ENCODE measurements around the gene B3GNT3. TPM values are rescaled to one million over a fixed set of nuclear protein-coding genes. Genes with fewer than 3 reads are reported as not detected.

B3GNT3 gene
- total and polyA plus RNA-seq, 2 experiments from 2014 or later, result not detected

DNA sequence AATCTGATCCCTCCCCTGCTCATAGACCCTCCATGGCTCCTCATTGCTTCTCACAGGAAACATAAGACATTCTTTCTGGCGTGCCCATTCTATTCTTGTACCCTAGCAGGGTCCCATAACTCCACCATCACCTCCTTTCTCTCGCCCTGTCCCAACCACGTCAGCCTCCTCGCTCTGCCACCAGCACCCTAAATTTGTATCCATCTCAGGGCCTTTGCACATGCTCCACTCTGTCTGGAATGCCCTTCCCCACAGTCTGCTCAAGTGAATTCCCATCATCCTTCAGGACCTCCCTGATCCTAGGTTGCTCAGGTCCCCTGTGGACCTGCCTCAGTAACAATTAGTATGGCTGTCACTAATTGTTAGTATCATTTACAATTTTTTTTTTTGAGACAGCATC is 10.5 kb downstream of the B3GNT3 start:
- Histone ChIP-seq H3K4me1 (ENCODE audit: insufficient read depth) (no peaks in the 10 kb centered on the region), H3K9me3 (ENCODE audit: low read depth) (no peaks in the 10 kb centered on the region), H3K4me3 (no peak overlapping the region), H4K20me1 (ENCODE audit: insufficient read depth) (no peaks in the 10 kb centered on the region), H2AFZ (no peak overlapping the region), H3F3A (ENCODE audit: insufficient read depth) (no peaks in the 10 kb centered on the region), H3K4me2 (ENCODE audit: unreplicated experiment) (no peak overlapping the region), H3K36me3 (ENCODE audit: low read depth) (no peaks in the 10 kb centered on the region), H3K27ac (no peak overlapping the region), H3K27me3 (replicated peaks; ENCODE audit: insufficient read depth) (peaks cover 11% of the 10 kb centered on the region), H3K9ac (no peak overlapping the region), H3K9me2 (ENCODE audit: insufficient read depth) (no peaks in the 10 kb centered on the region), H3K79me2 (ENCODE audit: insufficient read depth) (no peaks in the 10 kb centered on the region)
- TF ChIP-seq EZH2 (IDR thresholded peaks at IDR 0.05; ENCODE audit: insufficient read depth, poor library complexity, severe bottlenecking), result no peak
- no peak for TF ChIP-seq EZH2phosphoT487 (IDR thresholded peaks at IDR 0.05; ENCODE audit: insufficient read depth, low read depth)
- no peak for DNase-seq
- in situ Hi-C loops (cut with MboI), result no loop called here
- WGBS, 2 experiments (ENCODE audit: low coverage in 1 of 2, low lambda C conversion rate in 2 of 2, missing lambda C conversion rate in 2 of 2), result 72 to 76% methylated on average over 4 of the region's 4 CpGs

DNA sequence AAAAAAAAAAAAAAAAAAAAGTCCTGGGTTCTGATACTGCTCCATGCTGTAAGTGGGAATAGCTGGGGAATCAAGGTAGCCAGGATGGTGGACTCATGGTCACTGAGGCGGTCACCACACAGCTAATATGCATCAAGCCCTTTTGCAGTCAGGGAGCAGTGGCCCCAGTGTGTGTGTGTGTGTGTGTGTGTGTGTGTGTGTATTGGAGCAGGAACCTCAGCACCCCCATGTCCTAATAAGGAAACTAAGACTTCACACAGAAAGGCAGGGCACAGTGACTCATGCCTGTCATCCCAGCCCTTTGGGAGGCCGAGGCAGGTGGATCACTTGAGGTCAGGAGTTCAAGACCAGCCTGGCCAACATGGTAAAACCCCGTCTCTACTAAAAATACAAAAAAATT is 12.0 kb downstream of the B3GNT3 start:
- WGBS, 2 experiments (ENCODE audit: low coverage in 1 of 2, low lambda C conversion rate in 2 of 2, missing lambda C conversion rate in 2 of 2), result 41% methylated on average over 3 of the region's 3 CpGs
- Histone ChIP-seq H3K79me2 (ENCODE audit: insufficient read depth) (no peaks in the 10 kb centered on the region), H3K36me3 (ENCODE audit: low read depth) (no peaks in the 10 kb centered on the region), H3F3A (ENCODE audit: insufficient read depth) (no peaks in the 10 kb centered on the region), H3K4me3 (no peak overlapping the region), H4K20me1 (ENCODE audit: insufficient read depth) (no peaks in the 10 kb centered on the region), H3K9ac (no peak overlapping the region), H3K4me1 (ENCODE audit: insufficient read depth) (no peaks in the 10 kb centered on the region), H3K27me3 (replicated peaks; ENCODE audit: insufficient read depth) (peaks cover 11% of the 10 kb centered on the region), H3K27ac (no peak overlapping the region), H3K4me2 (ENCODE audit: unreplicated experiment) (no peak overlapping the region), H3K9me2 (ENCODE audit: insufficient read depth) (no peaks in the 10 kb centered on the region), H2AFZ (no peak overlapping the region), H3K9me3 (ENCODE audit: low read depth) (no peaks in the 10 kb centered on the region)
- in situ Hi-C loops (cut with MboI), result no loop called here
- no peak for TF ChIP-seq EZH2phosphoT487 (IDR thresholded peaks at IDR 0.05; ENCODE audit: insufficient read depth, low read depth)
- TF ChIP-seq EZH2 (IDR thresholded peaks at IDR 0.05; ENCODE audit: insufficient read depth, poor library complexity, severe bottlenecking), result no peak
- DNase-seq, result no peak

DNA sequence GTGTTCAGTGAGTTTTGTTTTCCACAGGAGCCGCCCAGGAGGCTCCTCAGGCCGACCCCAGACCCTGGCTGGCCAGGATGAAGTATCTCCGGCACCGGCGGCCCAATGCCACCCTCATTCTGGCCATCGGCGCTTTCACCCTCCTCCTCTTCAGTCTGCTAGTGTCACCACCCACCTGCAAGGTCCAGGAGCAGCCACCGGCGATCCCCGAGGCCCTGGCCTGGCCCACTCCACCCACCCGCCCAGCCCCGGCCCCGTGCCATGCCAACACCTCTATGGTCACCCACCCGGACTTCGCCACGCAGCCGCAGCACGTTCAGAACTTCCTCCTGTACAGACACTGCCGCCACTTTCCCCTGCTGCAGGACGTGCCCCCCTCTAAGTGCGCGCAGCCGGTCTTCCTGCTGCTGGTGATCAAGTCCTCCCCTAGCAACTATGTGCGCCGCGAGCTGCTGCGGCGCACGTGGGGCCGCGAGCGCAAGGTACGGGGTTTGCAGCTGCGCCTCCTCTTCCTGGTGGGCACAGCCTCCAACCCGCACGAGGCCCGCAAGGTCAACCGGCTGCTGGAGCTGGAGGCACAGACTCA is 12.9 kb downstream of the B3GNT3 start:
- WGBS, 2 experiments (ENCODE audit: low coverage in 1 of 2, low lambda C conversion rate in 2 of 2, missing lambda C conversion rate in 2 of 2), result 68 to 76% methylated on average over 27 to 38 of the region's 38 CpGs

DNA sequence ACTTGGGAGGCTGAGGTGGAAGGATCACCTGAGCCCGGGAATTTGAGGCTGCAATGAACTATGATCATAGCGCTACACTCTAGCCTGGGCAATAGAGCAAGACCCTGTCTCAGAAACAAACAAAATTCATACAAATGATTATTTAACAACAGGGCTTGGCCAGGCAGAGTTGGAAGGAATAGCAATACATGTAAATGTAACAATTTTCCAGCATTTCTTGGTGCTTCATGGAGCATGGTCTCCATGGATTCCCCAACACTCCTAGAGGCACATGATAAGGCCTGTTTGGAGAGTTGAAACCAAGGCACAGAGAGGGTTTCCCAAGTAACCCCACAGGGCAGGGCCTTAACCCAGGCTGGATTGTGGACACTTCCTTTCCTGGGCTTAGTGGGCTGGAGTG is 16.2 kb downstream of the B3GNT3 start:
- peaks cover 5% of the 10 kb centered on the region for H3K27me3 ChIP-seq (replicated peaks; ENCODE audit: insufficient read depth)
- no peaks in the 10 kb centered on the region for H3K9me2 ChIP-seq (ENCODE audit: insufficient read depth)
- no peaks in the 10 kb centered on the region for H4K20me1 ChIP-seq (ENCODE audit: insufficient read depth)
- H3K4me2 ChIP-seq (ENCODE audit: unreplicated experiment), result no peak overlapping the region
- H2AFZ ChIP-seq, result no peak overlapping the region
- in situ Hi-C loops (cut with MboI), result no loop called here
- WGBS, 2 experiments (ENCODE audit: low coverage in 1 of 2, low lambda C conversion rate in 2 of 2, missing lambda C conversion rate in 2 of 2), result 67 to 70% methylated on average over 2 of the region's 2 CpGs
- H3K4me3 ChIP-seq, result no peak overlapping the region
- no peak for TF ChIP-seq EZH2 (IDR thresholded peaks at IDR 0.05; ENCODE audit: insufficient read depth, poor library complexity, severe bottlenecking)
- TF ChIP-seq EZH2phosphoT487 (IDR thresholded peaks at IDR 0.05; ENCODE audit: insufficient read depth, low read depth), result no peak
- no peak overlapping the region for H3K27ac ChIP-seq
- no peaks in the 10 kb centered on the region for H3K9me3 ChIP-seq (ENCODE audit: low read depth)
- H3K4me1 ChIP-seq (ENCODE audit: insufficient read depth), result no peaks in the 10 kb centered on the region
- H3K79me2 ChIP-seq (ENCODE audit: insufficient read depth), result no peaks in the 10 kb centered on the region
- no peaks in the 10 kb centered on the region for H3F3A ChIP-seq (ENCODE audit: insufficient read depth)
- DNase-seq, result no peak
- H3K36me3 ChIP-seq (ENCODE audit: low read depth), result no peaks in the 10 kb centered on the region
- H3K9ac ChIP-seq, result no peak overlapping the region

More for the DNA sequence above, 12.9 kb downstream of the B3GNT3 start:
- Histone ChIP-seq H4K20me1 (ENCODE audit: insufficient read depth) (no peaks in the 10 kb centered on the region), H3K4me3 (no peak overlapping the region), H3F3A (ENCODE audit: insufficient read depth) (no peaks in the 10 kb centered on the region), H3K27ac (no peak overlapping the region), H2AFZ (no peak overlapping the region), H3K79me2 (ENCODE audit: insufficient read depth) (no peaks in the 10 kb centered on the region), H3K9me3 (ENCODE audit: low read depth) (no peaks in the 10 kb centered on the region), H3K27me3 (replicated peaks; ENCODE audit: insufficient read depth) (peaks cover 5% of the 10 kb centered on the region), H3K36me3 (ENCODE audit: low read depth) (no peaks in the 10 kb centered on the region), H3K9me2 (ENCODE audit: insufficient read depth) (no peaks in the 10 kb centered on the region), H3K4me2 (ENCODE audit: unreplicated experiment) (no peak overlapping the region), H3K4me1 (ENCODE audit: insufficient read depth) (no peaks in the 10 kb centered on the region), H3K9ac (no peak overlapping the region)
- in situ Hi-C loops (cut with MboI), result no loop called here
- DNase-seq, result no peak
- TF ChIP-seq EZH2 (IDR thresholded peaks at IDR 0.05; ENCODE audit: insufficient read depth, poor library complexity, severe bottlenecking) (no peak), EZH2phosphoT487 (IDR thresholded peaks at IDR 0.05; ENCODE audit: insufficient read depth, low read depth) (no peak)
